GM04504 (cell line): ENCODE data around the gene COX8C.
"Not testable (repeated sequence)": the region's sequence is repeated elsewhere in the genome, so short reads cannot be mapped to it uniquely, and the experiment has no call there.

Source experiments
- DNase-seq: peaks from one replicate; pipeline ENCODE4 v3.0.0-alpha.2; 2012; ENCODE audit warnings: low read depth

The COX8C gene

DNA sequence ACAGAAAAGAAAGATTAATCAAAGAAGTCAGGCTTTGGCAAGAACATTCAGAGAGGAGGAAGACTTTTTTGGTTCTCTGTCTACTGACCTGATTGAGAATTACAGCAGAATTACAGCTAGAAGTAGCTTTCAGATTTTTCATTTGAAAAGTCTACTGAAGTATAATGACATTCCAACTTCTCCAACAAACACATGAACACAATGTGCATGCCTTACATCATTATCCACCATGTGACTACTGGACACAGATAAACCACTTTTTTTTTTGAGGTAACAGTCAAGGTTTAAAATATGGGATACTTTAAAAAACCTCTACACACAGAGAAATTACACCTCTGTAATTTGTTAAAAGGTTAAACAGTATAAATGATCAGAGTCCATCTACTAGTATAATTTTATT is 26.5 kb upstream of the COX8C start:
- DNase-seq = no peak

DNA sequence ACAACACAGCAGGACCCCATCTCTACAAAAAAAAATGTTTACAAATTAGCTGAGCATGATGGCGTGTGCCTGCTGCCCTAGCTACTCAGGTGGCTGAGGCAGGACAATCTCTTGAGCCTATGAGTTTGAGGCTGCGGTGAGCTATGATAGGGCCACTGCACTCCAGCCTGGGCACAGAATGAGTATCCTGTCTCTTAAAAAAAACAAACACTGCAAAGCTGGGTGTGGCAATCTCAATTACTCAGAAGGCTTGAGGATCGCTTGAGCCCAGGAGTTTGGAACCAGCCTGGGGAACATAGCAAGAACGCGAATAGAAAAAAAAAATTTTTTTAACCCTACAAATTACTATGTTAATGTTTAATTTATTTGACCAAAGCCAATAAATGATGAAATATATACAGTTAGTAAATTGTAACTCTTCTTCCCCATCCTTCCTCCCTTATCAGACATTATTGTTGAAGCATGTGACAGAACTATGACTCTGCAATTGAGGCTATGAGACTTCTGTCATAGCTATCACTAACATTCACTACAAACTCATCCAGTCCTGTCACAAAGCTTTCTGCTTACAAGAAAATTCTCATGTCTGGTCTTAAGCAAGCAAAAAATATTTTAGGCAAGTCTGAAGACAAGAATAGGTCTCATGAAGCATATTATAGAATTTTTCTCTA is 23.9 kb upstream of the COX8C start:
- DNase-seq = no peak

DNA sequence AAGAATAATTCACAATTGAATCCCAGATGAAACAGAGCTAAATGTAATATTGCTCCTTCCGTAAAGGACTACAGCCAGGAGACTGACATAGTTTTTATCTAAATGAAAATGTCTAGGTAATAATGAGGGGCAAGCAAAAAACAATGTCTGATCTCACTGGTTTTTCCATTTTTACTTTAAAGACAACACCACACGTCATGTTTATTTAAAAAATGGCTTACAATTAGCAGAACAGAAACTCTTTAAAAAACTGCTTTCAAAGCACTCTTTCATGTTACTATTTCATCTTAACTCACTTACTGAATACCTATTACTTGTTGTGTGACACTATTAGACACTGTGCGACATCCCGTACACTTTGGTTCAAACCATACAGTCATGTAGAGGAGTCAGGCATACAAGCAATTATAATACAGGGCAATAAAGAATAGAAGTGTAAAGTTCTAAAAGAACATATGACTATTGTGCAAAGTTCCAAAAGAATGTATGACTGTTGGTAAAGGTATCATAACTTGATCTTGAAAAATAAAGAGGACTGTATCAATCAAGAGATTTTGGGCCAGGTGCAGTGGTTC is 23.3 kb upstream of the COX8C start:
- no peak for DNase-seq

DNA sequence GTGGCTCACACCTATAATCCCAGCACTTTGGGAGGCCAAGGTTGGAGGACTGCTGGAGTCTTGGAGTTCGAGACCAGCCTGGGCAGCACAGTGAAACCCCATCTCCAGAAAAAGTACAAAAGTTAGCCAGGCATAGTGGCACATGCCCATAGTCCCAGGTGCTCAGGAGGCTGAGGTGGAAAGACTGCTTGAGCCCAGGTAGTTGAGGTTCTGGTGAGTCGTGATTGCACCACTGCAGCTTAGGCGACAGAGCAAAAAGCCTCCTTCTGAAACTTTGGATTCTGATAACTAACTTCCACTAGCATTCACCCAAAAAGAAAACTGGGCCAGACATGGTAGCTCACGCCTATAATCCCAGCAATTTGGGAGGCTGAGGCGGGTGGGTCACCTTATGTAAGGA is 20.8 kb upstream of the COX8C start:
- DNase-seq = no peak

DNA sequence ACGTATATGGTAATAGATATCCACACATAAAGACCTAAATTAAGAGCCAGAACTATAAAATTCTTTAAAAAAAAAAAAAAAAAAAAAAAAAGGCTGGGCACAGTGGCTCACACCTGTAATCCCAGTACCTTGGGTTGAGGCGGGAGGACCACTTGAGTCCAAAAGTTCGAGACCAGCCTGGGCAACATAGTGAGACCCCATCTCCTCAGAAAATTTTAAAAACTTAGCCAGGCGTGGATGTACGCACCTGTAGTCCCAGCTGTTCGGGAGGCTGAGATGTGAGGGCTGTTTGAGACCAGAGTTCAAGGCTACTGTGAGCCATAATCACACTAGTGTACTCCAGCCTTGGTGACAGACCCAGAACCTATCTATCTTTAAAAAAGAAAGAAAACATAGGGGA is 18.4 kb upstream of the COX8C start:
- DNase-seq = no peak

DNA sequence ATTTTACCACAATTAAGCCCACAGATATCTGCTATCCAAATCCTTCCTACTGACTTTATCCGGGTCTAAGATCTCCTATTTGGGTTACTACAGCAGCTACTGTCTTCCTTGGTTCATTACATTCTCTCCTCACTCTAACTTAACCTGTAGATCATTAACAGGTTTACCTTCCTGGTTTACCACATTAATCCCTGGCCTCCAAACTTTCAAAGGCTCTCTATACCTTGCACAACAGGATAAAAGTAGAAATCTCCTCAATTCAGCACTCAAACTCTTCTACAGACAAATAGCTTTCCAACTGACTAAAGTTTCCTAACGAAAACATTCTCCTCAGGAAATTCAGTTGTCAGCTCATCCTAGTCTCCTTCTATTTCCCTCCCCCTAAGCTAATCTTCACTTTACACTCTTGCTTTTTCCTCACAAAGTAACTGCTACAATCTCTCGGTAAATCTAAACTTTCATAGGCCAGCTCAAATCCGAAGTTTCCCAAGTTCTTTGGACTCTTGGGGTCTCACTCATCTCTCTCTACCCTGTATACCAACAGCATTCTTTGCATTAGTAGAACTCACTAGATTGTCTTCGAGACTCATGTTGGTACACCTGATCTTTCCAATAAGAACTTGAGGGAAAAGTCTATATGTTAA is 16.9 kb upstream of the COX8C start:
- no peak for DNase-seq

DNA sequence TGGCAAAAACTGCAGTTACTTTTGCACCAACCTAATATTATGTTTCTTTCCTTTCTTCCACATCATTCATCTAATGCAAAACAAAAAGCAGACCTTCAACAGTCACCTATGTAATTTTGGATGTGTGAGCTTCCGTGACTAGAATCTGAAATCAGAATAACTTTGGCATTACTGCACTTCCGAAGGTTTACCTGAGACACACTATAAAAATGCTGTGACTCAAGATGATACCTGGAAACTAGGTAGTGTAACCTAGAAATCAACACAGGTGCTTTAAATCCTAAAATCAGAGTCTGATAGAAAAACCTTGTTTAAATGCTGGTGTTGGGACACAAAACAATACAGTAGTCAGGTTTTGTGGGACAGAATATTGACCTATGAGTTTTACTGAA is 16.4 kb upstream of the COX8C start:
- DNase-seq = no peak

DNA sequence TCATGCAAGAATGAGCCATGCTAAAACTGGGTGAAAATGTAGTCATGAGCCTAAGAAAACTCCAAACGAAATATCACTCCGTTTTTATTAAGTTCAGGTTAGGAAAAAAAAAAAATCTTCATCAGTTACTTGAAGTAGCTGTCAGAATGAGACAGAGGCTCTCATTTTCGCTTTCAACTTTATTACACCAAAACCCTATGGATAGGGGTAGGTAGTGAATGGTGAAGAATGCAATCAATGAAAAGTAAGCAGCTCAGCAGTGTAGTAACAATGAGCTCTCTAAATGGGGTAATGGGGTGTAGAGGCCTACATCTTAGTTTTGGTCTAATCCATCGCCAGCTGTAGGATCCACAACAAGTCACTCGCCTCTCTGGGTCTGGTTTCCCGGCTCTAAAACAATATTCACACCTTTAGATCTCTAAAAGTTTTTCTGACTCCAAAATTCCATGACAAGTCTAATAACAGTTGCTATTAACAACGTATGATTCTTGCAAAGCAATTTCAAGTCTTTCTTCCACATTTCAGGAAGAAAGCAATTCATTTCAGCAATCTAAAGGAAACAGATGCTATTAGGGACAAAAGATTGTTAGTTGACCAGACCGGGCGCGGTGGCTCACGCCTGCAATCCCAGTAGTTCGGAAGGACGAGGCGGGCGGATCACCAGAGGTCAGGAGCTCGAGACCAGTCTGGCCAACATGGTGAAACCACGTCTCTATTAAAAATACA is 15.8 kb upstream of the COX8C start:
- no peak for DNase-seq

DNA sequence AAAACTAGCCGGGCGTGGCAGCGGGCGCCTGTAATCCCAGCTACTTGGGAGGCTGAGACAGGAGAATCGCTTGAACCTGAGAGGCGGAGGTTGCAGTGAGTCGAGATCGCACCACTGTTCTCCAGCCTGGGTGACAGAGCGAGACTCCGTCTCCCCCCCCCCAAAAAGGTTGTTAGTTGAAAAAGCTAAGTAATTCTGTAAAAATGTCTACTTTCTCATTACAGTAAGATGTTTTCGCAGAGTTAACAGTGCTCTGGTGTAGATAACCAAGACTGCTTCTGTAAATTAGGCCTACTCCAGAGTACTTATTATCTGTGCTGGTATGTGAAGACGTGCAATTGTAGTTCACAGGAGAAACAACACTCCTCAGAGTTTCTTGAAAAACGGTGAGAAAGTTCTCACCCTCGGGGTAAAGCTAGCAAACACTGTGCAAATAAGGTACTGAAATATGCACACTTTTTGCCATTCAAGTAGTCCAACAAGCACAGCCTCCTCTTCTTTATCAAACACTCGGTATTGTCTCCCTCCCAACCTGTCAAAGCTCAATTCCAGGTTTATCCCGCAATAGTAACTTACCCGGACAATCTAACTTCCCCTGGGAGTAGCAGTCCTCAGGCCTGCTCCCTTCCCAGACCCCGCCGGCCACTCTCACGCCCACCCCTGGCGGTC is 15.1 kb upstream of the COX8C start:
- DNase-seq = no peak

DNA sequence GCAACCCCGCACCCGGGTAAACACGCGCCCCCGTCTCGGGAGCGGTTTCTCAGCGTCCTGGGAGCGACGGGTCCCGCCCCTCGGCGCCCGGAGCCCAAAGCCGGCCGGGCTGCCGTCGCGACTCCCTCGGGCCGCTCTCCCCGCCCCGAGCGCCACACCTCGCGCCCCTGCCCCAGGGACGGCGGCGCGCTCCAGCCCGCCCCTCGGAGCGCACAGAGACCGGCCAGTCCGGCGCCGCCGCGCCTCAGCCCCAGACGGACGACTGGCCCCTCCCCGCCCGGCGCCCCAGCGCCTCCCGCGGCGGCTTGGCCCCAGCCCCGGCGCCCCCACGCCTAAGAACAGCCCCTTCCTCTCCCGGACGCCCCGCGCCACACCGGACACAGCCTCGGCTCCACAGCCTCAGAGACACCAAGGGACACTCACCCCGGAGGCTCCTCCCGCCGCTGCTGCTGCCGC is 14.6 kb upstream of the COX8C start:
- DNase-seq = no peak

DNA sequence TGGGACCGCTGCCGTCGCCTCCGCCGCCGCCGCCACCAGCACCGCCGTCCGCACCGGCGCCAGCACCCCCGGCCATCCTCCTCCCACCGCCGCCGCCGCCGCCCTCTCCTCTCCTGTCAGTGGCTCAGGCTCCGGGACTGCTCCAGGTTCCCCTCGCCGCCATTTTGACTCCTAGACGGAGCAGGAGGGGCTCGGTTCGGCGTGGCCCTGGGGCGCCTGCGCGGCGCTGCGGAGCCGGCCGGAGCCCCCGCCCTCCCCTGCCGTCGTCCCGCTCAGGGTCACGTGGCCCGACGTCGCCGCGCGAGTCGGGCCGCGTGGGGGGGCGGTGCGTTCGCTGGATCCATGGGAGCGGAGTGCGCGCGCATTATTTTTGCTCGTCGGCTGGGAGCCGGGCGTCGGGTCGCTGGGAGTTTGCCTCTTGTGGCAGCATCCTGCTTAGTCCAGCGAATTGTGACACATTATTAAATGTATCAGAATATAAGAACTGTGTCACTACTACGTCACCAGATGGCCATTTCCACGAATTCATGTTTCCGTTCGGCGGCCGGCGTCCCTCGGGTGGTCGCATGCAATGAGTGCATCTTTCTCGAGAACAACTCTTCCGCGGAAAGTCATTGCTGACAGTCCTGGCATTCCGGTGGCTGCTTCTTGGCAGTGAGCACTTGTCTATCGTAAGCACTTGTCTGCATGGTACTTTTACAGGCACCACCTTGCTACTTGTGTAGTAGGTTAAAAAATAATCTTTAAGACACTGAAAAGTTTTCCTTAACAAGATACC is 13.9 kb upstream of the COX8C start, which contains the start of gene BTBD7:
BTBD7 (minus strand) TSS at position 184 of the 778 bp plus-strand sequence. CDS start 36,985 bp downstream, outside the sequence.
- DNase-seq = peak; percentile 93

DNA sequence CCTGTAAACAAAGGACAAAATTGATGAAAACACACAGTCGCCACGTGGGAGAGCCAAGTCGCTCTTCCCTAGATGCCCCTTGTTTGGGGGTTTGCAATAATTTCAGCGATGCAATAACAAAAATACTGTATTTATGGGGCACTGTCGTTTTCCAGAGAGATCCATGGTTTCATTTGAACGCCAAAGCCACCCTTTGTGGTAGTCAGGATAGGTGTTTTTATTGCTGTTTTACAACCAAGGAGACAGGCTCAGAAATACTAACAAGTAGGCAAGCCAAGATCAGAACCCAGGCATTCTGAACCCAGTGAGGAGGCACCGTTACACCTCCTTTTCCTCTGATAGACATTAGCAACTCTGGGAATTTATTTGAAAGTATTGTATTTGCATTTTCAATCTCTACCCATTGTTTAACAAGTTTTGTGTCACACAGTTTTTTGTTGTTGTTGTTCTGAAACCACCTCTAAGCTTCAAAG is 13.3 kb upstream of the COX8C start:
- no peak for DNase-seq

DNA sequence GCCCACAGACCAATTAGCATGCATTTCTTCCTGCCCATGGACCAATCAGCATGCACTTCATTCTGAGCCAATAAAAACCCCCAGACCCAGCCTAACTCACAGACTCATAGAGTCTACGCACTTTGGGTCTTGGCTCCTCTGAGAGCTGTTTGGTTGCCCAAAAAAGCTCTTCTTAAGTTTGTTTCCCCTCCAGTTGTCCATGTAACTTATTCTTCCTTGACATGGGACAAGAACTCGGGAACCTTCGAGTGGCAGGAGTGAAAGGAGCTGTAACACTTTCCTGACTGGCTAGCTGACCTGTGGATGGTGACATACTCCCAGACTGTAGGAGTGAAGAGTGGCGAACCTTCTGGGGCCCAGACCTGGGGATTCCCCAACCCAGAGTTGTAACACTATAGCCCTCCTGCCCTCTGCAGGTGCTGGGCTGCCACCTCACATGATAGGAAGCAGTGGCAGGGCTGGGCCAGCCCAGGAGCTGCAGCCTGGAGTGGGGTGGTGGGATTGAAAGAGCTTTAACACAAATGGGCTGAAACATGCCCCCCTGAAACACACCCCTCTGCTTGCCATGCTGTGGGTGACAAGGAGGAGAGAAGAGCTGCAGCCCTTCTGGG is 9.7 kb upstream of the COX8C start:
- no peak for DNase-seq

DNA sequence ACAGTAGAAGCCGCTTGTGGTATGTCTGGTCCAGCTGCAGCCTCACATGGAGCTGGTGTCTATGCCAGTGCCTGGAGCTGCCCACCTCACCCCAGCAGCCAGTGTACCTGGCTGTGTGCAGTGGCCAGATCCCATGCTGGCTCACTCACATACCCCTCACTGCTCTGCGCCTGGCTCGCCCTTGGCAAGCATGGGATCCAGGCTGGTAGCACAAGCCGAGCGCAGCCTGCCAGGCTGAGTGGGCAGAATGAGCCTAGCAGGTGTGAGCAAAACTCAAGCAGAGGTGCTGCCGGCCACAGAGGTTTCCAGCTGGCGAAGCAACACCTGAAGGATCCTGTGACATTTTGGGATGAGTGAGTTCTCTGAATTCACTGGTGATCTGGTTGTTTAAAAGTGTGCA is 9.1 kb upstream of the COX8C start:
- no peak for DNase-seq

DNA sequence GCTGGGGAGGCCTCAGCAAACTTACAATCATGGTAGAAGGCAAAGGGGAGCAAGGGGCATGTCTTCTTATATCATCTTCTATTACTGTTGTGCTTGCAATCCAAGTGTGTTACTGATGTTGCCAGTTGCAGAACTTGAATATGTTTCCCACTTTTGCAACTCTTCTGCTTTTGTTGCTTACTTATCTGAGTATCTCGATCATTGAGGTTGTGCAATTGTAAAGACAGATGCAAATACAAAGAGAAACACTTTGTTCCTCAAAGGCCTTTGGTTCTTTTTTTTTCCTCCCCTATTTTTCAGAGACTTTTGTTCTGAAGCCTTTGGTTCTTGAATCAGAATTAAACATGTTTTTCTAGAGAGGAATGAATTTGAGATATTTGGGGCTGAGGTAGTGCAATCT is 3.7 kb upstream of the COX8C start:
- no peak for DNase-seq

DNA sequence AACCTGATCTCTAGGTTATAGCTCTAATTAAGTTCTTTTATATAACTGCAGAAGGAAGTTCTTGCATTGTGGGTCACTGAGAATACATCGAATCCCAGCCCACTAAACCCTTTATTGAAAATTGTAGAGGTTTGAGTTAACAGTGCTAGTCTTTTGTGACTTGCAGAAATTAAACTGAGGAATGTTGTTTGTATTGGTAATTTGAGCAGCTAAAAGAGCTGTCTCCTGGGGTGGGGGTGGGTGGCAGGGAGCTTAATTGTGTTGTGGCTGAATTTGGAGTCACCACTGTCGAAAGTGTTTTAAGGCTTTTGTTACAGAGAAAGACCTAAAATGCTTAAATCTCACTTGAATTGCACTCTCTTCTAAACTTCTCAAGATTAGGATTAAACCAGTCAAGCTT is 3.2 kb upstream of the COX8C start:
- DNase-seq = no peak

DNA sequence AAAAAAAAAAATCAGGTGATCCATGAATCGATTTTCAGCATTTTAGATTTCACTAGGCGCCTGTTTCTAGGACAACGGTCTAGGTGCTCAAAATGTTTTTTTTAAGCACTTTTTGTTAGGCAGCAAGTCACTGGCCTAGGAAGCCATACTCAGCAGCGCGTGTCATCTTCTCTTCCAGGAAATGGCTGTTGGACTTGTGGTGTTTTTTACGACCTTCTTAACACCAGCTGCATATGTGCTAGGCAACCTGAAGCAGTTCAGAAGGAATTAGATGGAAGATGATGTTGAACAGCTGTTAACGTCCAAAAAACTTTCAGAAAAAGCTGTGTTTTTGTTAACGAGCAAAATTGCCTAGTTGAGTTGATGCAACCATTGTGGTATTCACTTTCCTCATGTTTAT is 868 bp downstream of the COX8C start:
- DNase-seq = no peak

DNA sequence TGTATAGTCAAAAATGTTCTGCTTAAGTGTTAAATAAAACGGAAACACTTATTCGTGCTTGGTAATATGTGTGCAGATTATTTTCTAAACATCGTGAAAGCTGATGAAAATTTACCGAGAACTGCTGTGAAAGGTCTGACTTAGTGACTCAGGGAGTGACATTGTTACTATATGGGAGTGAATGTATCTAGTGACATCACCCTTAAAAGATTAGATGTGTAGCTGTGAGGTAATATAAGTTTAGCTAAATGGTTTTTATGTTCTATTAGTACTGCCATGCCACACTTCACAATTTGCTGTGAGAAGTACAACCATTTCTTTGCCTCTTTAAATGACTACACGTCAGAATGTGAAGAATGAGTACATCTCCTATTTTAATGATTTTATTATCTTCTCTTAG is 1.3 kb downstream of the COX8C start:
- DNase-seq = no peak

DNA sequence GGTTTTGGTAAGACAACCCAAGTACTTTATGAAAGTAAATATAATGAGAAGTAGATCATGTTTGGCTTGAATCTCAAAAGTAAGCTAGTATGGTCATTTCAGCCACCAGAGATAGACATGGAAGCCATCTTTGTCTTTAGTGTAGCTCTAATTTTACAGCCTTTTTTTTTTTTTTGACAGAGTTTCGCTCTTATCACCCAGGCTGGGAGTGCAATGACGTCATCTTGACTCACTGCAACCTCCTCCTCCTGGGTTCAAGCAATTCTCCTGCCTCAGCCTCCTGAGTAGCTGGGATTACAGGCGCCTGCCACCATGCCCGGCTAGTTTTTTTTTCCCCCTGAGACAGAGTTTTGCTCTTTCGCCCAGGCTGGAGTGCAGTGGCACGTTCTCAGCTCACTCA is 7.9 kb downstream of the COX8C start:
- not testable (repeated sequence) for DNase-seq

DNA sequence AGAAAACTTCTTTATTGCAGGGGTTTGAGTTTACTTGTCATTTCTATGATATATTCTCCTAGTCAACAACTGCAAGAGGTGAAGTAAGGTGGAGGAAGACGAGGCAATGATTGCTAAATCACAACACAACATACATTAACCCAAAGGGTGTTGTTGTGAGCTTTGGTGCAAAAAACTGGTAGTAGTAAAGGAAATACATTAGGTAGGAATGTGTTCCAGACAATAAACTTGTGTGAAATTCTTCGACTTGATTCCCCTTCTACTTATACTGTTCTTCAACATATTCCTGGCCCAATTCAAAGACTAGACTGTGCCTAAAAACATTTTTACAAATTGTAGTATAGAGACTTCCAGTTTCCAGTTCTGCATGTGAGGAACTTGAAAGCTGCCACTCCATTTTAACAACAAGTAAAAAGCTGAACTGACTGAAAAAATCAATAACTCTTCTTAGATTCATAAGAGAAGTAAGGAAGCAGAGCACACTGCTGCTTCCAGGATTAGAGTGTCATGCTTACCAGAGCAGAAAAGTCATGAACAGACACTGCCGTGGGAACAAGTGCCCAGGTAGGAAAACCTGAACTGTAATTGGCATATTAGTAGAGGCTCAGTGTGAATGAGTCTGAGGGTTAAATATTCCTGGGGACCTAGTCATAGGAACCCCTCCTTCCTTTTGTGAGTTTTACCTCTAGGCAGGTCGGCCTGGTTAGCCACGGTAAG is 22.2 kb downstream of the COX8C start:
- DNase-seq = no peak
